ENCODE measurements around the gene PRG3. TPM values are rescaled to one million over a fixed set of nuclear protein-coding genes. Genes with fewer than 3 reads are reported as not detected.

PRG3 gene
- total and polyA plus RNA-seq, 2 donors (not counting 3 experiments of a cell fraction or from before 2014, with no cell fraction given): not detected

GRCh38 chr11:57370251-57370650 is 10.7 kb downstream of the PRG3 start:
- no peak for TF ChIP-seq EZH2 (IDR thresholded peaks at IDR 0.05; ENCODE audit: borderline replicate concordance, low read depth, low read length, severe bottlenecking)
- no peak for TF ChIP-seq POLR2AphosphoS5 (IDR thresholded peaks at IDR 0.05; ENCODE audit: insufficient read depth, low read depth, low read length)
- TF ChIP-seq JUN (IDR thresholded peaks at IDR 0.05; ENCODE audit: borderline replicate concordance, insufficient read depth, insufficient read length, low read depth): no peak
- TF ChIP-seq MYC (IDR thresholded peaks at IDR 0.05; ENCODE audit: low read depth, low read length): no peak
- no peak for TF ChIP-seq POLR2A (IDR thresholded peaks at IDR 0.05; ENCODE audit: low read depth, low read length)
- no peak for TF ChIP-seq FOS (IDR thresholded peaks at IDR 0.05; ENCODE audit: borderline replicate concordance, insufficient read depth, low read length)
- TF ChIP-seq MAX (IDR thresholded peaks at IDR 0.05; ENCODE audit: insufficient read depth, insufficient read length): no peak
- TF ChIP-seq GATA2 (IDR thresholded peaks at IDR 0.05; ENCODE audit: insufficient read depth, insufficient read length, low read depth, low read length): no peak
- no peak for TF ChIP-seq CTCF (IDR thresholded peaks at IDR 0.05; ENCODE audit: extremely low read depth in 1 of 2, insufficient read depth in 1 of 2, low read depth in 1 of 2, low read length in 2 of 2)
- Histone ChIP-seq H3K4me1 (ENCODE audit: control insufficient read depth, extremely low read depth, insufficient read depth, low read length) (no peaks in the 10 kb centered on the region), H3K36me3 (ENCODE audit: control insufficient read depth in 2 of 2, extremely low read depth in 1 of 2, insufficient read depth in 2 of 2, low read length in 2 of 2) (no peaks in the 10 kb centered on the region), H3K4me2 (ENCODE audit: insufficient read depth, low read length) (no peak overlapping the region), H3K79me2 (ENCODE audit: control insufficient read depth, insufficient read depth, low read length) (no peaks in the 10 kb centered on the region), H3K27ac (ENCODE audit: insufficient read depth, low read depth, low read length) (no peak overlapping the region), H3K9me3 (replicated peaks; ENCODE audit: control insufficient read depth, insufficient read depth, low read length) (no peaks in the 10 kb centered on the region), H3K9ac (replicated peaks; ENCODE audit: extremely low read depth, insufficient read depth, low read length) (no peak overlapping the region), H3K9me1 (replicated peaks; ENCODE audit: control insufficient read depth, extremely low read depth, insufficient read depth, low read length) (no peaks in the 10 kb centered on the region), H3K4me3 (replicated peaks in 1 of 3; ENCODE audit: insufficient read depth in 1 of 3, low read depth in 1 of 3, low read length in 3 of 3) (no peak overlapping the region), H4K20me1 (replicated peaks; ENCODE audit: control insufficient read depth, extremely low read depth, insufficient read depth, low read length) (no peaks in the 10 kb centered on the region), H2AFZ (ENCODE audit: low read depth, low read length) (no peak overlapping the region), H3K27me3 (ENCODE audit: control insufficient read depth in 2 of 2, insufficient read depth in 2 of 2, low read length in 2 of 2) (peaks cover 0 to 2% of the 10 kb centered on the region in 2 experiments)
- POLR2A ChIA-PET: no interaction called here
- no peak for DNase-seq (ENCODE audit: low read depth, low spot score)
- dilution Hi-C loops (cut with MboI; ENCODE audit: extremely low pct_ligation_motif_present, low sequenced_read_pairs) (no loop called here), intact Hi-C loops (cut with micrococcal nuclease) (no loop called here)
- CTCF ChIA-PET: interaction anchor here (1.0 to 2.3 kb wide), 4 partner anchors 10 to 88 kb away, joined by 3 to 12 read pairs (median 4); no protein-coding TSS in a partner anchor
- BruUV-seq (replicated peaks): no TSS peak
- no peak for FAIRE-seq

Data from endothelial cell of umbilical vein (primary cell).